A549 (cell line): ENCODE results near the gene PRSS22. TPM values are rescaled to one million over a fixed set of nuclear protein-coding genes. Genes with fewer than 3 reads are reported as not detected.

Source experiments
- ATAC-seq, 2 experiments: fragments of 200-7000 bp in 1 of 2; fragments of >200 bp in 1 of 2; cut with Nextera tagmentation in 1 of 2; cut with Tn5 transposase in 1 of 2; 3 replicates each; pipeline versions ENCODE4 v1.8.0 to v1.9.1; 2018 to 2020; ENCODE audit warnings: mild to moderate bottlenecking in 1 of 2, moderate library complexity in 1 of 2
- CTCF ChIA-PET: fragments of 300-600 bp; sonication (Branson Sonifier 250); formaldehyde crosslinking; extraction: SDS; loops from one replicate; lab custom pipeline; 2021; ENCODE audit warnings: antibody characterized with exemption, inconsistent platforms; lab: Yijun Ruan, JAX
- POLR2A ChIA-PET: fragments of 350-600 bp; formaldehyde crosslinking; extraction: SDS; loops from one replicate; lab custom pipeline; 2021; ENCODE audit warnings: antibody characterized with exemption, inconsistent platforms; lab: Yijun Ruan, JAX
- DNase-seq, 2 experiments: peaks; one replicate each; pipeline versions ENCODE4 v3.0.0 to v3.0.0-alpha.2; 2011 to 2016; ENCODE audit warnings: low read depth in 1 of 2, low spot score in 1 of 2
- FAIRE-seq: peaks from 2 replicates; lab custom pipeline; 2011; peaks lifted over from hg19 to GRCh38; lab: Jason Lieb, UNC
- H3K27ac ChIP-seq, 2 experiments: fragments of >200 bp; sonication (Bioruptor Twin); formaldehyde crosslinking; 3 replicates each; pipeline ENCODE4 v1.5.1; 2016 to 2017
- H3K4me1 ChIP-seq: fragments of >200 bp; sonication (Bioruptor Twin); formaldehyde crosslinking; 3 replicates; pipeline ENCODE4 v1.6.1; 2016
- H3K4me2 ChIP-seq: fragments of >200 bp; sonication (Bioruptor Twin); formaldehyde crosslinking; 3 replicates; pipeline ENCODE4 v1.6.1; 2016
- H3K4me3 ChIP-seq: fragments of >200 bp; sonication (Bioruptor Twin); formaldehyde crosslinking; 3 replicates; pipeline ENCODE4 v1.5.1; 2016
- H3K9me3 ChIP-seq: fragments of >200 bp; sonication (Bioruptor Twin); formaldehyde crosslinking; 3 replicates; pipeline ENCODE4 v1.6.1; 2016
- ATOH8 ChIP-seq: fragments of 250-450 bp; sonication (Bioruptor Pico); IDR thresholded peaks from 2 replicates; pipeline ENCODE4 v1.5.0; 2020; ENCODE audit warnings: low read depth, mild to moderate bottlenecking, moderate library complexity
- CBX2 ChIP-seq: fragments of 200-600 bp; sonication (generic); IDR thresholded peaks from 2 replicates; pipeline ENCODE4 v1.6.1; 2016; ENCODE audit warnings: low read depth, mild to moderate bottlenecking, borderline replicate concordance
- CEBPB ChIP-seq, 2 experiments: fragments of >200 bp in 1 of 2; sonication (Bioruptor Twin) in 1 of 2; formaldehyde crosslinking in 1 of 2; IDR thresholded peaks; 2 replicates each; pipeline ENCODE4 v1.6.1; 2012 to 2016
- CHD4 ChIP-seq: fragments of 200-600 bp; sonication (generic); IDR thresholded peaks from 2 replicates; pipeline ENCODE4 v1.6.1; 2016; ENCODE audit warnings: antibody characterized with exemption, mild to moderate bottlenecking, borderline replicate concordance
- EP300 ChIP-seq, 2 experiments: fragments of >200 bp; sonication (Bioruptor Twin); formaldehyde crosslinking; IDR thresholded peaks; 2 replicates in 1 of 2; 3 replicates in 1 of 2; pipeline ENCODE4 v1.6.1; 2016 to 2017
- HDAC2 ChIP-seq: fragments of 200-600 bp; sonication (generic); IDR thresholded peaks from 2 replicates; pipeline ENCODE4 v1.6.1; 2016
- KDM1A ChIP-seq: fragments of 200-600 bp; sonication (generic); IDR thresholded peaks from 2 replicates; pipeline ENCODE4 v1.6.1; 2016; ENCODE audit warnings: low read depth, mild to moderate bottlenecking
- MAX ChIP-seq: IDR thresholded peaks from 2 replicates; pipeline ENCODE4 v1.6.1; 2012
- MAZ ChIP-seq: fragments of 150-350 bp; IDR thresholded peaks from 2 replicates; pipeline ENCODE4 v1.6.1; 2014; ENCODE audit warnings: antibody characterized with exemption, low read depth, low read length, borderline replicate concordance
- NR3C1 ChIP-seq: fragments of >200 bp; sonication (Bioruptor Twin); formaldehyde crosslinking; IDR thresholded peaks from 3 replicates; pipeline ENCODE4 v1.6.1; 2017
- REST ChIP-seq: fragments of 200-600 bp; sonication (generic); IDR thresholded peaks from 2 replicates; pipeline ENCODE4 v1.6.1; 2016; ENCODE audit warnings: antibody characterized with exemption, mild to moderate bottlenecking, moderate library complexity
- RNF2 ChIP-seq: fragments of 200-600 bp; sonication (generic); IDR thresholded peaks from 2 replicates; pipeline ENCODE4 v1.6.1; 2016; ENCODE audit warnings: low read depth, mild to moderate bottlenecking, antibody characterized with exemption, moderate library complexity, borderline replicate concordance
- SREBF2 ChIP-seq: fragments of 450-650 bp; IDR thresholded peaks from 2 replicates; pipeline ENCODE4 v1.6.1; 2014; ENCODE audit warnings: mild to moderate bottlenecking, moderate library complexity
- ZC3H11A ChIP-seq: fragments of 450-650 bp; IDR thresholded peaks from 2 replicates; pipeline ENCODE4 v1.6.1; 2014; ENCODE audit warnings: antibody characterized with exemption, mild to moderate bottlenecking
- ZSCAN20 ChIP-seq: fragments of 250-450 bp; sonication (Bioruptor Pico); IDR thresholded peaks from 2 replicates; pipeline ENCODE4 v1.8.0; 2022; ENCODE audit warnings: mild to moderate bottlenecking, moderate library complexity
- WGBS: methylation state at CpG from one replicate; pipeline ENCODE4 v1.1.6; 2017; ENCODE audit errors: missing lambda C conversion rate; 5-methylcytosine and 5-hydroxymethylcytosine counted together
- polyA plus RNA-seq, 4 experiments: library from polyadenylated mRNA; depleted of rRNA in 3 of 4; stranded (reverse); fragments of >200 nt; fragmentation: RNase III in 1 of 4; extraction: RNeasy Plus Mini Kit Qiagen cat#74134 plus additional on column Dnase treatment in 1 of 4; gene quantifications; 2 replicates in 3 of 4; 3 replicates in 1 of 4; pipeline ENCODE4 v1.2.3, GENCODE V29; 2011 to 2017

Gene PRSS22
- polyA plus RNA-seq, 2 of the 4 experiments (the other 2 are of a cell fraction) = 0.10 TPM; not detected in 1

GRCh38 chr16:2853531-2854073, 4.4 kb downstream of the PRSS22 start:
- ATAC-seq = no peak
- FAIRE-seq = no peak

GRCh38 chr16:2852731-2853507, 5.1 kb downstream of the PRSS22 start:
- POLR2A ChIA-PET = no interaction called here
- no peak overlapping the region for H3K4me2 ChIP-seq

More at GRCh38 chr16:2853531-2854073, 4.4 kb downstream of the PRSS22 start:
- Histone ChIP-seq H3K4me2 (no peak overlapping the region), H3K27ac (peak overlapping the region in 1 of 2 experiments; percentile 14; a peak in 1 of 6 replicates), H3K4me3 (no peak overlapping the region), H3K9me3 (peaks cover 5% of the 10 kb centered on the region; the same call in 1 of the 3 replicates), H3K4me1 (peaks cover 9% of the 10 kb centered on the region)
- POLR2A ChIA-PET = interaction anchor here (1.0 kb wide), 1 partner anchor 15 kb away, joined by 6 read pairs; no protein-coding TSS in a partner anchor
- CTCF ChIA-PET = interaction anchor here (0.5 to 10.6 kb wide), 12 partner anchors 8 to 355 kb away, joined by 3 to 91 read pairs (median 4); no protein-coding TSS in a partner anchor
- DNase-seq = no peak
- TF ChIP-seq ATOH8 (CRISPR knock-in tag) (no peak), REST (no peak), KDM1A (no peak), NR3C1 (no peak), CBX2 (no peak), HDAC2 (no peak)
- 68% methylated on average over 18 of the region's 18 CpGs for WGBS

GRCh38 chr16:2852003-2852730, 5.8 kb downstream of the PRSS22 start:
- Histone ChIP-seq H3K4me2 (no peak overlapping the region), H3K27ac (peak overlapping the region in 1 of 2 experiments; percentile 51; a peak in 2 of 6 replicates), H3K4me3 (no peak overlapping the region), H3K9me3 (peaks cover 5% of the 10 kb centered on the region; the same call in 1 of the 3 replicates), H3K4me1 (peaks cover 10% of the 10 kb centered on the region)
- WGBS = 75% methylated on average over 9 of the region's 16 CpGs
- FAIRE-seq (no peak), DNase-seq (no peak), ATAC-seq (no peak)
- TF ChIP-seq CHD4 (no peak), ZSCAN20 (CRISPR knock-in tag) (no peak), RNF2 (no peak), EP300 (IDR thresholded peaks at IDR 0.05) (no peak), MAX (no peak)
- POLR2A ChIA-PET = interaction anchor here (0.8 kb wide), 1 partner anchor 31 kb away, joined by 3 read pairs; the partner anchor contains the start of gene FLYWCH2
- CTCF ChIA-PET = interaction anchor here (1.3 to 10.6 kb wide), 3 partner anchors 10 to 29 kb away, joined by 3 to 91 read pairs (median 4); no protein-coding TSS in a partner anchor

More at GRCh38 chr16:2852731-2853507, 5.1 kb downstream of the PRSS22 start:
- no peak overlapping the region for H3K4me3 ChIP-seq
- H3K9me3 ChIP-seq = peaks cover 5% of the 10 kb centered on the region; the same call in 1 of the 3 replicates
- ATAC-seq (no peak), DNase-seq (no peak), FAIRE-seq (no peak)
- CTCF ChIA-PET = interaction anchor here (0.7 to 10.6 kb wide), 9 partner anchors 10 to 88 kb away, joined by 3 to 91 read pairs (median 5); no protein-coding TSS in a partner anchor
- H3K4me1 ChIP-seq = peaks cover 5% of the 10 kb centered on the region; the same call in 2 of the 3 replicates
- 88% methylated on average over 22 of the region's 56 CpGs for WGBS
- TF ChIP-seq ZC3H11A = no peak
- no peak for TF ChIP-seq SREBF2
- no peak for TF ChIP-seq RNF2
- no peak for TF ChIP-seq MAZ
- no peak for TF ChIP-seq CEBPB (IDR thresholded peaks at IDR 0.05)
- no peak overlapping the region for H3K27ac ChIP-seq
